ENCODE results near the gene ELMO2. TPM values are rescaled to one million over a fixed set of nuclear protein-coding genes. Genes with fewer than 3 reads are reported as not detected.

The ELMO2 gene
- total and polyA plus RNA-seq, 9 of the 15 experiments (the other 6 are each of a cell fraction or from before 2014, with no cell fraction given), result 7.5 to 21.5 (median 15.9) TPM

DNA sequence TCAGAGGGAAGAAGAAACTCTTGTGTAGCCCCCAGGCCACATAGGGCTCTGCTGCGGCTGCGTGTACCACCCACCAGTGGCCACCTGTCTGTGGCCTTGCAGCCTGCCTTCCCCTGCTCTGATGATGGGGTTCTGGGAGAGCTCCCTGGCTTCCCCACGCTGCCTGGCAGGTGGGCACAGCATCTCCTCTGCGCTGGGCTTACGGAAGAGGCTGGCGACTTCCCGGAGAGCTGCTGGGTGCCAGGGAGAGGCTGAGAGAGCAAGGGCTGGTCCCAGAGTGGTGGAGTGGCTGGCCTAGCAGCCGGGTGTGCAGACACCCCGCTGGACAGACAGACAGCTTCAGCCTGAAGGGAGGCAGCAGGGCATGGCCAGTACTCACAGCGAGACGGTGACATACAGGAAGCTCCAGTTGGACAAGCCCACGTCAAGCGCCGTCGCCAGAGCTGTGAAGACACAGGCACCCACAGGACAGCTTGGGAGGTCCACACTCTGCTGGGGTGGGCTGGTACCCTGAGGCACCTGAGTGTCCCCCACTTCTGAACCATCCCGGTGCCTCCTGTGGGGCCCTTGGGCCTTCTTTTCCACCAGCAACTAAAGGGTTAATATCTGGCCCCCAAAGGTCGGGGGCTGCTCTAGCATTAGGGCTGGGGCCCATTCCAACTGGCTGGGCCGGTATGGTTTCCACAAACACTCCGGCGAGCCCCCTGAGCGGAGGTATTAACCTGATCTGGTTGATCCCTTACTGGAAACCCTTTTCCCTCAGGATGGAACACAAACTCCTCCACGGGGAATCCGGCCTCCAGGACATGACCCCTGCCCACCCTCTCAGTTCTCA, 50.0 kb downstream of the ELMO2 start:
- H3K9me1 ChIP-seq (ENCODE audit: control insufficient read depth, insufficient read depth, low read length), result peaks cover 8% of the 10 kb centered on the region
- peaks cover 71% of the 10 kb centered on the region; the same call in 2 of the 3 replicates for H3K36me3 ChIP-seq (ENCODE audit: control insufficient read depth, insufficient read depth, low read length)
- no TSS peak for BruUV-seq (replicated peaks)
- TF ChIP-seq RBFOX2 (IDR thresholded peaks at IDR 0.05; ENCODE audit: low read depth, low read length), result 0 out of 2 replicates have a peak, but pooled peaks have one; percentile 3
- TF ChIP-seq TEAD4 (IDR thresholded peaks at IDR 0.05; ENCODE audit: low read length), result no peak
- no peak for TF ChIP-seq TEAD4 (CRISPR knock-in tag; IDR thresholded peaks at IDR 0.05; ENCODE audit: borderline replicate concordance)
- no peak for TF ChIP-seq GTF2F1 (IDR thresholded peaks at IDR 0.05; ENCODE audit: low read depth, low read length)
- TF ChIP-seq HMGN3 (IDR thresholded peaks at IDR 0.05; ENCODE audit: borderline replicate concordance, extremely low read depth, insufficient read length, low read depth, low read length), result peak; percentile 34
- TF ChIP-seq POLR2G (IDR thresholded peaks at IDR 0.05; ENCODE audit: low read depth, low read length), result peak; percentile 72
- intact Hi-C loops (cut with micrococcal nuclease), result no loop called here
- peaks cover 30% of the 10 kb centered on the region for H4K20me1 ChIP-seq (replicated peaks; ENCODE audit: control insufficient read depth, insufficient read depth, low read length)
- ChIA-PET CTCF (ENCODE audit: low intra/inter-chr PET ratio) (no interaction called here), POLR2A (interaction anchor here (0.7 kb wide), 2 partner anchors 10 to 12 kb away, joined by 4 to 6 read pairs; no protein-coding TSS in a partner anchor)
- no peak overlapping the region for H3K4me2 ChIP-seq (ENCODE audit: insufficient read depth, low read length)
- H3K4me1 ChIP-seq (replicated peaks in 1 of 2; ENCODE audit: control insufficient read depth in 2 of 2, insufficient read depth in 2 of 2, low read length in 2 of 2), result peaks cover 0 to 32% of the 10 kb centered on the region in 2 experiments; a peak in 3 of 5 replicates
- no peak for ATAC-seq
- H3K9me3 ChIP-seq (replicated peaks; ENCODE audit: control insufficient read depth, insufficient read depth, low read depth, low read length), result no peaks in the 10 kb centered on the region
- no peak overlapping the region for H3K27ac ChIP-seq (ENCODE audit: extremely low read depth, low read depth, low read length)
- no peak overlapping the region for H3K9ac ChIP-seq (ENCODE audit: insufficient read depth in 1 of 2, low read depth in 2 of 2, low read length in 2 of 2)
- DNase-seq (ENCODE audit: extremely low read depth in 1 of 4, low spot score in 3 of 4), result no peak
- 88% methylated on average over 19 of the region's 23 CpGs for WGBS (ENCODE audit: insufficient coverage, low coverage, missing lambda C conversion rate)
- no peaks in the 10 kb centered on the region for H3K27me3 ChIP-seq (ENCODE audit: control insufficient read depth in 2 of 2, insufficient read depth in 2 of 2, low read length in 2 of 2)
- FAIRE-seq, result no peak
- peaks cover 9% of the 10 kb centered on the region; the same call in 1 of the 3 replicates for H3K79me2 ChIP-seq (ENCODE audit: control insufficient read depth, insufficient read depth, low read length)
- in situ Hi-C loops (cut with MboI), result loop anchor here (10.0 kb wide), 1 partner anchor 318 kb away; no protein-coding TSS in a partner anchor
- H3K4me3 ChIP-seq, result no peak overlapping the region
- no peak overlapping the region for H2AFZ ChIP-seq (ENCODE audit: low read depth, low read length)
